GM21515 (cell line): ENCODE data around the gene PKDCC.
"Not testable (repeated sequence)": the region's sequence is repeated elsewhere in the genome, so short reads cannot be mapped to it uniquely, and the experiment has no call there.

Experiments used
- ATAC-seq: cut with Tn5 transposase; IDR thresholded peaks from one replicate; pipeline ENCODE4 v1.9.1; 2021; ENCODE audit not compliant: unreplicated experiment

Gene PKDCC

GRCh38 chr2:42063431-42064171, 15.8 kb downstream of the PKDCC start:
- ATAC-seq = no peak

DNA sequence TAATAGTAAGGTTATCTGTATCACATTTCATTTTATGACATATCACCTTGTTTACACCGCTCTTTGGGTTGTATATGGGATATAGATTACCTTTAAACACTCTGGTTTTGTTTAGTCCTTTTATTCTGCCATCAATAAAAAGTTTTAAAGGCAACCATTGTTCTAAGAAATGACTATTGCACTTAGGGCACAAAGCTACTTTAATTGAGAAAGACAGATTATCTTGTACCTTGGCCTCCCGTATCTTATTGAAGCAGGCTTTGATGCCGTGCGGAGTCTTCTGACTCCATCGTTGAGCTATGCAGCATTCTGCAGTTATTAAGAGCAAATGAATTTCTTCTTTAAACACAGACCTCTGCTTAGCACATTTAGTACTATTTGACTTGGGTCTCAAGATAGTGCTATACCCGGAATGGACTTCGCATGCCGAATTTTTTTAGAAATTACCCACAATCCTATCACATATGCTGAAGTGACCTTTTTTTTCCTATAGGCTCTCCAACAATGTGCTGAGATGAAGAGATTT, 16.7 kb downstream of the PKDCC start:
- no peak for ATAC-seq

DNA sequence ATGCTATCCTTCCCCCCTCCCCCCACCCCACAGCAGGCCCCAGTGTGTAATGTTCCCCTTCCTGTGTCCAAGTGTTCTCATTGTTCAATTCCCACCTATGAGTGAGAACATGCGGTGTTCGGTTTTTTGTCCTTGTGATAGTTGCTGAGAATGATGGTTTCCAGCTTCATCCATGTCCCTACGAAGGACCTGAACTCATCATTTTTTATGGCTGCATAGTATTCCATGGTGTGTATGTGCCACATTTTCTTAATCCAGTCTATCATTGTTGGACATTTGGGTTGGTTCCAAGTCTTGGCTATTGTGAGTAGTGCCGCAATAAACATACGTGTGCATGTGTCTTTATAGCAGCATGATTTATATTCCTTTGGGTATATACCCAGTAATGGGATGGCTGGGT, 17.9 kb downstream of the PKDCC start:
- not testable (repeated sequence) for ATAC-seq

- ATAC-seq = not testable (repeated sequence)
These were observed 19.2 kb downstream of the PKDCC start for GRCh38 chr2:42067001-42067400.

- no peak for ATAC-seq
These were observed 19.7 kb downstream of the PKDCC start for GRCh38 chr2:42067521-42067920.

GRCh38 chr2:42068571-42069178, 20.9 kb downstream of the PKDCC start:
- ATAC-seq = no peak

GRCh38 chr2:42069568-42069967, 21.7 kb downstream of the PKDCC start:
- ATAC-seq = no peak

- no peak for ATAC-seq
These were observed 24.0 kb downstream of the PKDCC start for GRCh38 chr2:42071791-42072190.

DNA sequence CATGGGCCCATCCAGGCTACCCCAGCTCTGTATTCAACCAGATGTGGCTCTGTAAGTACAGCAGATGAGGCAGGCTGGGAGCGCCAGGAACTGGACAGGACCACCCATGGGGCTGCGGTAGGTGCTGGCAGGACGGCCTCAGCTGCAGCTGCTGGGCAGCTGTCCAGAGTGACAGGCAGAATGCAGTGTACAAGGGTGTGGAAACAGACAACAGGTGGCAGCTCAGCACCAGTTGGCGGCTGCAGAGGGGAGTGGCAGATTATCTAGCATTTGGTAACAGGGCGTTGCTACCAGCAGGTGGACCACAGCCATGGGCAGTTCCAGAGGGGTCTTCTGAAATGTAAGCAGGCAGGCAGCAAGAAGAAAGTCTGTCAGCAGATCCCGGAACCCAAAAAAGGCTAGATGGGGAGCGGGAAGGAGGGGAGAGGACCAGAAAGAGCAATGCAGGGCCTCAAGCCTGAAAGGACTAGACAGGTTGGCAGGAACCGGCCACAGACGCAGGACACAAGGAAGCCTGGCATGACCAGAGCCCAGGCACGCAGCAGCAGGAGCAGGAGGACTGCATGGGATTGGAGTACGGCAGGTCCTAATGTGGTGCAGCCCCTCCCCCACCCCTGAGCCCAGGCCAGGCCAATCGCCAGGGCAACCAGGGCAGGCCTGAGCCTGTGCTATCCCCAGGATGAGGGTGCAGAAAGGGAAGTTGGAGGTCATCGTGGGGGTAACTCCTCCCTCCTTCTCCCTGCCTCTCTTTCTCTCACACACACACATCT, 24.7 kb downstream of the PKDCC start:
- ATAC-seq = no peak

GRCh38 chr2:42073739-42074503, 26.1 kb downstream of the PKDCC start:
- ATAC-seq = no peak

GRCh38 chr2:42074661-42075060, 26.8 kb downstream of the PKDCC start:
- ATAC-seq = no peak

DNA sequence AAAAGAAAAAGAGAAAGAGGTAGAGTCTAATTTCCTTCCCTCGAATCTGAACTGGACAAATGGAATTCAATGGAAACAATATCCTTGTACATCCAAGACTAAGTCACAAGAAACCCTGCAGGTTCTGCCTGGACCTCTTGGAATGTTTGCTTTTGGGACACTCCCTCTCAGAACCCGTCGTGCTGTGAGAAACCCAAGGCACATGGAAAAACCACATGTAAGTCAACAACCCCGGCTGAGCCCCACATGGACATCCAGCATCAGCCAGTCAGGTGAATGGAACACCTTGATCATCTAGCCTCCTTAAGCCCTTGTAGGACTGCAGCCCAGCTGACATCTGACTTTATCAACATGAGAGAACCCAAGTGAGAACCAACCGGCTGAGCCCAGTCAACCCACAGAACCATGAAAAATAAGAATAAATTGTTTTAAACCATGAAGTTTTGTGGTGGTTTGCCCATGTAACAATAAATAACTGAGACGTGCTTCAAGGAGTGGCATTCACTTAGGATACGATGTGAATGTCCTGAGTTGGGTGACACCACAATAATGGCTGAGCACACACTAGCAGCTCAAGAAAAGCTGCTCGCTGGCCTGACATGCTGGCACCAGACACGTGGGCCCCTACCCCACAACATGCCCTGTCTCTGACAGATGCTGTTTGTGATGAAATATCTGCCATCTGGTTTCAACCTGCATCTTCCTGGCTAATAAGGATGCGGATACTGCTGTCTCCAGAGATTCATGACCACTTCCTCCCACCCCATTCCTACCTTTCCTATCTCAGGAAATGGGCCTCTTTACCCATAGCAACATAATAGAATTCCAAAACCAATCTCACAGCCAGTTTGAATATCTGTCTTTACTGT, 28.8 kb downstream of the PKDCC start:
- no peak for ATAC-seq

DNA sequence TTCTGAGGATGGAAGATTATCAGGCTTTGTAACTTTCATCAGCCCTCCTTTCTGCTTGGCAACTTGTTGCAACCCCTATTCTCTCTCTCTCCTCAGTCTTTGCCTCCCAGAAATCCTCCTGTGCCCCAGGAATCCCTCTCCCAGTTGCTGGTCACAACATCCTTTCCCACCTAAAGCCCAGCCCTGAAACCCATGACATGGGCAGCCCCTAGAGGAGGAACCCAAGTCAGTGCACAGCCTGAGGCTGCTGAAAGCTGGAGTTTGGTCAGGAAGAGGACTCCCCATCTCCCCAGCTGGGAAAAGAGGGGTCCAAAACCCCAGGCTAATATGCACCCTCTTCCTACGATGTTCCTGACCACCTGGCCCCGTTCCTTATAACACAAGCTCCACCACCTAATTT, 29.5 kb downstream of the PKDCC start:
- ATAC-seq = no peak

GRCh38 chr2:42079737-42080287, 32.0 kb downstream of the PKDCC start:
- no peak for ATAC-seq

DNA sequence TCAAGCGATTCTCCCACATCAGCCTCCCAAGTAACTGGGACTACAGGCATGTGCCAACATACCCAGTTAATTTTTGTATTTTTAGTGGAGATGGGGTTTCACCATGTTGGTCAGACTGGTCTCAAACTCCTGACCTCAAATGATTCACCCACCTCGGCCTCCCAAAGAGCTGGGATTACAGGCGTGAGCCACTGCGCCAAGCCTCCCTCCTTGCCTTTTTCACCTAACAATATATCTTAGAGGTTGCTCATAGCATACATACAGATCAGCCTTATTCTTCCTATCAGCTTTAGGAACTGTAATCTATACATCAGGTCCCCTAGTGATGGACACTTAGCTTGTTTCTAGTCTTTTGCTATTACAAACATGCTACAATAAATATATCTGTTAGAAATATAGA, 33.3 kb downstream of the PKDCC start:
- ATAC-seq = not testable (repeated sequence)

DNA sequence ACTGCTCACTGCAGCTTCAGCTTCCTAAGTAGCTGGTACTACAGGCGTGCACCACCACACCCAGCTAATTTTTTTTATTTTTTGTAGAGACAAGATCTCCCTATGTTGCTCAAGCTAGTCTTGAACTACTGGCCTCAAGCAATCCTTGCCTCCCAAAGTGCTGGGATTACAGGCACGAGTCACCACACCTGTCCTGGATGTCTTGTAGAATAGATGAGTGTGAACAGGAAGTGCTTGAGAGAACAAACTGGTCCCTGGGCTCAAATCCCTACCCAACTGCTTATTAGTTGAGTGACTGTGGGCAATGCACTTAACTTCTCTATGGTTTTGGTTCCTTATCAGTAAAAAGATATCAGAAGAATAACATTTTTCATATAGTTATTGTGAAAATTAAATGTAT, 34.2 kb downstream of the PKDCC start:
- no peak for ATAC-seq

DNA sequence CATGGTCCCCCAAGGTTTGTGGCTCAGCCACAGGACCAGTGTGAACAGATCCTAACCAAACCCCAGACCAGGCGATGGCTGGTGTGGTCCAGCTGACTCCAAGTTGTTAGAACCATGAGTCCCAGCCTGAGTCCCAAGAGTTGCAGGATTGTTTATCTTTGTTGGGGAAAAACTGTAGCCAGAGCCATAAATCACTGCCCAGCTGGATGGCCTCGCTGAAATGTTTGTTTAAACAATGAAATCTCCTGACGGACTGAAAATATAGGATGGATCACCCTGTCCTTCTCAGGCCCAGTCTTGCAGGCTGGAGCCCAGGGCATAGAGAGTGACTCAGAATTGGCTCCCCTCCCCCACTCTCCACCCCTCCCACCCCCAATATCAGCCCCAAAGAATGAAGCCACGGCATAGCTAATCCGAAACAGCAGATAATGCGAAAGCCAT, 36.4 kb downstream of the PKDCC start:
- ATAC-seq = no peak

DNA sequence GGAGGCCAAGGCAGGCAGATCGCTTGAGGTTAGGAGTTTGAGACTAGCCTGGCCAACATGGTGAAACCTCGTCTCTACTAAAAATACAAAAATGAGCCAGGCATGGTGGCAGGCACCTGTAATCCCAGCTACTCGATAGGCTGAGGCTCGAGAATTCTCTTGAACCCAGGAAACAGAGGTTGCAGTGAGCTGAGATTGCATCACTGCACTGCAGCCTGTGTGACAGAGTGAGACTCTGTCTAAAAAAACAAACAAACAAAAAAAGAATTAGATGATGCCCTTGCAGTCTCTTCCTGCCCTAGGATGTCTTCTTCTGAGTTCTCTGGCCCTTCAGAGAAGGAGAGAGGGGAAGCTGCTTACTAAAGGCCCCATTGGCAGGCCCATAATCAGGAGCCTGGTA, 37.2 kb downstream of the PKDCC start:
- not testable (repeated sequence) for ATAC-seq

- no peak for ATAC-seq
These were observed 38.1 kb downstream of the PKDCC start for GRCh38 chr2:42085706-42086487.
